HG03039 (cell line): ENCODE data around the gene FOXN1.

Experiments used
- ATAC-seq: cut with Tn5 transposase; IDR thresholded peaks from one replicate; pipeline ENCODE4 v1.9.1; 2021; ENCODE audit warnings: mild to moderate bottlenecking, moderate library complexity; ENCODE audit not compliant: unreplicated experiment

Gene FOXN1

DNA sequence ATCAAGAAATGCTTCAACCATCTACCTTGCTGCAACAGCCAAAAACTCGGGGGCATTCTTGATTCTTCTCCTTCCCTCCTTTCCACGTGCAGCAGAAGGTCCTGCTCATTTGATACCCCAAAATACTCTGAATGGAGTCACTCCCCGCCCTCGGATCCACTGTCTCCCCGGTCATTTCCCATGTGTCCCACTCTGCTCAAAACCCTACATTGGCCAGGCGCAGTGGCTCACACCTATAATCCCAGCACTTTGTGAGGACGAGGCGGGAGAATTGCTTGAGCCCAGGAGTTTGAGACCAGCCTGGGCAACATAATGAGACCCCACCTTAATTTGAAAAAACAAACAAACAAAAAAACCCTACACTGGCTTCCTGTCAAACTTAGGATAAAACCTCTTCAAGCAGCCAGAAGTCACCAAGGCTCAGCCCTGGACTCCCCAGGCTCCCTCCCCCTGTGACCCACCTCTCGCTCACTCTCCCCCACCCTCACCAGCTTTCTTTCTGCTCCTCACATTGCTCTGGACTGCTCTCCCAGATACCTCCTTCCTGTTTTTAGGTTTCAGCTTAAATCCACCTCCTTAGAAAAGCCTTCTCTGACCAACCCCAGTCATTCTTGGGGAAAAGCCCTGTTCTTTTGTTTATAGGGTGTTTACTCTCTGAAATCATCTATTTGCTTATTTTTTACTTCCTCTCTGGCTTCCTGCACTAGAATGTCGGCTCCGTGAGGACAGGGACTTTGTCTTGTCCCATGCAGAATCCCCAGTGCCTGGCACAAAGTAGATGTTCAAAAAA, 29.9 kb upstream of the FOXN1 start:
- no peak for ATAC-seq

GRCh38 chr17:28477928-28478327, 28.2 kb upstream of the FOXN1 start:
- no peak for ATAC-seq

GRCh38 chr17:28478712-28479615, 27.2 kb upstream of the FOXN1 start:
- ATAC-seq: no peak

GRCh38 chr17:28480278-28480677, 25.9 kb upstream of the FOXN1 start:
- no peak for ATAC-seq

DNA sequence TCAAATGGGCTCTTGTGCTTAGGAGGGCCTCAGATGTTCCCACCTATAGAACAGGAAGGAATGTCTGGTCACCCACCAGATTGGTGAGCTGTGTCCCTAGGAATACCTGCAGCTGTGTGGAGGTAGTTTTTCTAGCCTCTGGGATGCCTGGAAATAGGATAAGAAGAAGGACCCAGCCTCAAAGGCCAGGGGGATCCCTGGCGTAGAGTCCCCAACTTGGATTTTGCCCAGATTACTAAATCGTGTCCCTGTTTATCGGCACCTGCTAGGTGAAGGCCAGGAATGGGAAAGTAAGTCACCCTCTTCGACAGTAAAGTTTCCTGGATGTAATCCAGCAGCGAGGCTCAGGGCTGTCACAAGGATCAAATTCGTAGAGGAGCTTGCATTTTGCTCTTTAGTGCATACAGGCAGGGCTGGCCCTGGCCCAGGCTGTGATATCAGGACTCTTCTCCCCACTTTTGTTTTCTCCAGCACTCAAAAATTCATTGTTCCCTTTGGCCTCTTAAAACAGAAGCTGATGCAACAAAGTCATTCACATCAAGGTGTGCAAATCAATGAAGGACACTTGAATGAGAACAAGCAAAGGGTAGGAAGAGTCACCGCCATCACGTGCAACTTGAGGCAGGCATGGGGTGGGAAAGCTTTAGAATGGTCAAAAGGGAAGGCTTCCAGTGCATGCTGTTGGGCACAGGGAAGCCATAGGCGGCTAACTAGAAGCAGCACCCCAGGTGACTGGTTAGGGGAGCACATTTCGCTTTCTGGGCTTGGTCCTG, 25.2 kb upstream of the FOXN1 start:
- ATAC-seq: no peak

DNA sequence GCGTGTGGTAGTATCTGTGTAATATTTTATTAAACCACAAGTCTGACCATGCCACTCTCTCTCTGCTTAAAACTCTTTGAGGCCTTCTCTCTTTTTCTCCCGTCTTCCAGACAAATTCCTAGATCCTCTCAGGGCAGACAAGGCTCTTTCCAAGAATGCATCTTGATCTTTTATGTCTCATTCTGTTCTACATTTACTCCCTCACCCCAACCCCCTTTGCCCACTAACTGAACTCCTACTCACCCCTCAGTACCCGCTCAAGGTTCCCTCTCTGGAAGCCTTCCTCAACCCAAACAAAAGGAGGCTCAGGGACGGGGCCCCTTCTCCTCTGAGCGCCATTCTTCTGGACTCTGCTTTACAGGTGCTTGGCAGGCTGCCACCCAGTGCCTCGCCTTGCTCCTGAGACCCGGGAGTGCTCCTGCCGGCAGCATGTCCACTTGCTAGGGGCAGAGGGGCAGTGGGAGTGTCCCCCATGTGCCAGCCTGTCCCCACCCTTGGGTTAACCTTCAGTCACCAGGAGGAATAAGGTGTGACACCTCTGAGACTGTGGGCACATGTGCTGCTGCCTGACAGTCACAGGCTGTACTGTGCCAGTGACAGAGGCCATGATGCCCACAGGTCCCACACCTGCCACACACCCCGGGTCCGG, 23.5 kb upstream of the FOXN1 start:
- no peak for ATAC-seq

DNA sequence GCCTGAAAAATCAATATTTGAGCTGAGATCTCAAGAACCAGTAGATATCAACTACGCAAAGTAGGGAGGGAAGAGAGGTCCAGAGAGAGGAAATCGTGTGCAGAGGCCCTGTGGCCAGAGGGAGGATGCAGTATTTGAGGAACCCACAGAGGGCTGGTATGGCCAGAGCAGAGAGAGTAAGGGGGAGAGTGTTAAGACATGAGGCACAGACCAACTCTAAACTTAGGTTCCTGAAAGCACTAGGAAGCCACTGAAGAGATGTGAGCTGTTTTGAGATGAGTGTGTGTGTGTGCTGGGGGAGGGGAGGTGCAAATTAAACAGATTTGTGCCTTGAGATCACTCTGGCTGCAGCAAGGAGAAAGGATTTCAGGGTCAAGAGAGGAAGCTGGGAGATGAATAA, 21.9 kb upstream of the FOXN1 start:
- ATAC-seq: peak; percentile 70

GRCh38 chr17:28485049-28485448, 21.1 kb upstream of the FOXN1 start:
- ATAC-seq: no peak

GRCh38 chr17:28487881-28488532, 18.1 kb upstream of the FOXN1 start:
- no peak for ATAC-seq

GRCh38 chr17:28488533-28489276, 17.4 kb upstream of the FOXN1 start:
- ATAC-seq: no peak

GRCh38 chr17:28491286-28491685, 14.9 kb upstream of the FOXN1 start:
- ATAC-seq: no peak

DNA sequence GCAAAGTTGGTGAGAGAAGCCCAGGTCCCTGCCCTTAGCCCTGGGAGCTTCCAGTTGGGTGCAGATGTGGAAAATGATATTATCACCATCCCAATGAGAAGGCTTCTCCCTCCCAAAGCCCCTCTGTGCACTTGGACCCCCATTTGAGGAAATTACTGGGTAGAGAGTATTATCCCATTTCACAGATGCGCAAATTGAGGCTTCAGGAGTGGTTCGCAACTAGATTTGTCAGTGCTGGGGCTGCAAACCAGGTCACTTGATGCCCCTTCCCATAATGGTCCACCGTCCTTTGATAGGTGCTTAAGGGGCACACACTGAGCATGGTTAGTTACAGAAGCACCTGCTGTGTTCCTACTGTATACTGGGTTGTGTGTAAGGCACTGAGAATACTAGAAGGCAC, 14.3 kb upstream of the FOXN1 start:
- ATAC-seq: no peak

GRCh38 chr17:28492352-28493310, 13.5 kb upstream of the FOXN1 start:
- ATAC-seq: no peak

- no peak for ATAC-seq
These were observed 12.7 kb upstream of the FOXN1 start for GRCh38 chr17:28493460-28493859.

DNA sequence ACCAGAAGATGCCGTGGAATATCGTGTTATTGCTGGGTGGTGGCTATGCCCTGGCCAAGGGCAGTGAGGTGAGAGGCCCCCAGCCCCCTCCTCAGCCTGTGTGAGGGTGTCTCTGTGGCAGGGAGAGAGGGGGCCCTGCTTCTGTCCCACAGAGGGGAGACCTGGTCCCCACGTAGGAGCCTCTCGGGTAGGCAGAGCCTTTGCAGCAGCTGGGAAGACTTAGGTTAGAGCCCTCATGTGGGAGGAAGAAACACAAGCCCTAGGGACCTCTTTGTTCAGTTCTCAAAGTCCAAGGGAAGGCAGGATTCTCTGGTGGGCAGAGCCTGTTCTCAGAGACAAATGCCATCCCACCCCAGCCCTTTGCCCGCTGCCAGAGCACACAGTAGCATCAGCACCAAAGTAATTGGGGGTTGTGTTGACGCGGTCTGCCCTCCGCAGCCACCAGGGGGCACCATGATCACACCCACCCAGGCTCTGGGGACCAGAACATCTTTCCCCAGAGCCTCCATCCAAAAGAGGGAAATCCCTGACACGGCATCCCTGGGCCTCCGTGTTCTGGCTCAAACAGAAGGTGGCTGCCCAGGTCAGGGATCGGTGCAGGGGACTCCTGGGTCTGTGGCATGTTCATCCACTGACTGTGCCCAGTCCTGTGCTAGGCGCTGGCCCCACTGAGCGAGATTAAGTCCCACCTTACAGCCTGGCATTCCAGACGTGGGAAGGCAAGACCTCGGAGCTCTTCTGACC, 11.5 kb upstream of the FOXN1 start:
- no peak for ATAC-seq

DNA sequence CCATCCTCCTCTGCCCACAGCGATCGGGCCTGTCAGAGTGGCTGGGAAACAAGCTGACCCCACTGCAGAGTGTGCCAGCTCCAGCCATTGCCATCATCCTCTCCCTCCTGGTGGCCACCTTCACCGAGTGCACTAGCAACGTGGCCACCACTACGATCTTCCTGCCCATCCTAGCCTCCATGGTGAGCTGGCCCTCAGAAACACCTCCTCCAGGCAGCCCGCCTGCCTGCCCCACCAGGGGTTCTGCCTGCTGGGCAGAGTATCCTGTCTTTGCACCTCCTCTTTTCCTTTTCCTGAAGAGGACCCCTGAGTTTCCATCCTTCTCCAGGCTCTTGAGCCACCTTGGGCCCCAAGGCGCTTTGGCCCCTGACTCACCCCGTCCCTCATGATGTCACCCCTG, 10.5 kb upstream of the FOXN1 start:
- ATAC-seq: no peak

- ATAC-seq: no peak
These were observed 8.2 kb upstream of the FOXN1 start for GRCh38 chr17:28497931-28498330.
